Suprapubic skin (tissue), 4 donors: ENCODE data around the gene COL6A3. TPM values are rescaled to one million over a fixed set of nuclear protein-coding genes. Genes with fewer than 3 reads are reported as not detected.

Experiments
- DNase-seq, 2 donors: peaks; one replicate each; pipeline ENCODE4 v3.0.0-alpha.2; 2019; ENCODE audit warnings: low spot score in 2 of 2
- H3K27ac ChIP-seq: fragments of 200-600 bp; sonication (generic); one replicate; pipeline ENCODE4 v1.5.1; 2019
- H3K27me3 ChIP-seq: fragments of 200-600 bp; sonication (generic); one replicate; pipeline ENCODE4 v1.5.1; 2019
- H3K36me3 ChIP-seq: fragments of 200-600 bp; sonication (generic); one replicate; pipeline ENCODE4 v1.5.1; 2019
- H3K4me1 ChIP-seq: fragments of 200-600 bp; sonication (generic); one replicate; pipeline ENCODE4 v1.5.1; 2019
- H3K4me3 ChIP-seq: fragments of 200-600 bp; sonication (generic); one replicate; pipeline ENCODE4 v1.5.1; 2019; ENCODE audit warnings: mild to moderate bottlenecking
- H3K9me3 ChIP-seq: fragments of 200-600 bp; sonication (generic); one replicate; pipeline ENCODE4 v1.5.1; 2019
- CTCF ChIP-seq, 2 donors: fragments of 200-600 bp in 1 of 2; fragments of 450-650 bp in 1 of 2; sonication (generic) in 1 of 2; IDR thresholded peaks; one replicate each; pipeline ENCODE4 v1.5.1; 2016 to 2019; ENCODE audit warnings: antibody characterized with exemption in 2 of 2, mild to moderate bottlenecking in 1 of 2, moderate library complexity in 1 of 2
- EP300 ChIP-seq: sonication (generic); formaldehyde crosslinking; IDR thresholded peaks from one replicate; pipeline ENCODE4 v1.6.1; 2017; ENCODE audit warnings: antibody characterized with exemption
- POLR2A ChIP-seq, 2 donors: fragments of 450-650 bp; IDR thresholded peaks; one replicate each; pipeline ENCODE4 v1.6.1; 2017; ENCODE audit warnings: antibody characterized with exemption in 2 of 2, mild to moderate bottlenecking in 2 of 2, moderate library complexity in 2 of 2
- POLR2AphosphoS5 ChIP-seq, 3 donors: sonication (generic); formaldehyde crosslinking; IDR thresholded peaks; one replicate each; pipeline ENCODE4 v1.6.1; 2017; ENCODE audit warnings: antibody characterized with exemption in 3 of 3
- WGBS: methylation state at CpG from one replicate; pipeline ENCODE4 v1.1.5; 2018; 5-methylcytosine and 5-hydroxymethylcytosine counted together
- total RNA-seq, 4 donors: library from RNA; depleted of rRNA; stranded (reverse); fragments of >200 nt; gene quantifications; one replicate each; pipeline ENCODE4 v1.1.0, GENCODE V29; 2016

COL6A3 gene
- total RNA-seq, 4 donors from 2014 or later, result 50.1 to 79.2 (median 66.3) TPM

- Histone ChIP-seq H3K4me1 (peaks cover 44% of the 10 kb centered on the region), H3K27ac (no peak overlapping the region)
- WGBS, result 49% methylated on average over 4 of the region's 6 CpGs
Observed at GRCh38 chr2:237352279-237352845, 61.6 kb downstream of the COL6A3 start.

GRCh38 chr2:237351796-237352195, 62.2 kb downstream of the COL6A3 start:
- H3K9me3 ChIP-seq, result no peaks in the 10 kb centered on the region
- peaks cover 17% of the 10 kb centered on the region for H3K36me3 ChIP-seq
- no peaks in the 10 kb centered on the region for H3K27me3 ChIP-seq
- WGBS, result 56% methylated on average over 4 of the region's 4 CpGs
- H3K4me1 ChIP-seq, result peaks cover 44% of the 10 kb centered on the region
- no peak overlapping the region for H3K4me3 ChIP-seq
- no peak overlapping the region for H3K27ac ChIP-seq
- DNase-seq, result no peak
- TF ChIP-seq POLR2A (IDR thresholded peaks at IDR 0.05) (no peak), POLR2AphosphoS5 (IDR thresholded peaks at IDR 0.05) (no peak), EP300 (no peak), CTCF (IDR thresholded peaks at IDR 0.05) (no peak)

More at GRCh38 chr2:237352279-237352845, 61.6 kb downstream of the COL6A3 start:
- TF ChIP-seq CTCF (IDR thresholded peaks at IDR 0.05) (no peak), POLR2AphosphoS5 (IDR thresholded peaks at IDR 0.05) (no peak), EP300 (no peak), POLR2A (IDR thresholded peaks at IDR 0.05) (no peak)
- Histone ChIP-seq H3K9me3 (no peaks in the 10 kb centered on the region), H3K36me3 (peaks cover 14% of the 10 kb centered on the region), H3K4me3 (no peak overlapping the region), H3K27me3 (no peaks in the 10 kb centered on the region)
- DNase-seq, result no peak

- TF ChIP-seq POLR2A (IDR thresholded peaks at IDR 0.05) (no peak), CTCF (IDR thresholded peaks at IDR 0.05) (no peak), POLR2AphosphoS5 (IDR thresholded peaks at IDR 0.05) (no peak), EP300 (no peak)
- Histone ChIP-seq H3K36me3 (peaks cover 17% of the 10 kb centered on the region), H3K27ac (no peak overlapping the region), H3K27me3 (no peaks in the 10 kb centered on the region), H3K9me3 (no peaks in the 10 kb centered on the region), H3K4me1 (peaks cover 44% of the 10 kb centered on the region), H3K4me3 (no peak overlapping the region)
- WGBS, result 35% methylated on average over 8 of the region's 8 CpGs
- no peak for DNase-seq
Observed at GRCh38 chr2:237351046-237351445, 62.9 kb downstream of the COL6A3 start.

- Histone ChIP-seq H3K9me3 (no peaks in the 10 kb centered on the region), H3K4me1 (peaks cover 41% of the 10 kb centered on the region), H3K4me3 (no peak overlapping the region), H3K27me3 (no peaks in the 10 kb centered on the region), H3K36me3 (peaks cover 16% of the 10 kb centered on the region), H3K27ac (no peak overlapping the region)
- 48% methylated on average over 6 of the region's 6 CpGs for WGBS
- no peak for TF ChIP-seq POLR2AphosphoS5 (IDR thresholded peaks at IDR 0.05)
- no peak for TF ChIP-seq CTCF (IDR thresholded peaks at IDR 0.05)
- TF ChIP-seq POLR2A (IDR thresholded peaks at IDR 0.05), result no peak
- no peak for TF ChIP-seq EP300
- DNase-seq, result no peak
Observed at GRCh38 chr2:237350597-237350996, 63.4 kb downstream of the COL6A3 start.

- DNase-seq, result no peak
- no peaks in the 10 kb centered on the region for H3K9me3 ChIP-seq
- H3K36me3 ChIP-seq, result peaks cover 11% of the 10 kb centered on the region
- H3K4me3 ChIP-seq, result no peak overlapping the region
- H3K27ac ChIP-seq, result no peak overlapping the region
- H3K27me3 ChIP-seq, result no peaks in the 10 kb centered on the region
- no peak for TF ChIP-seq POLR2A (IDR thresholded peaks at IDR 0.05)
- TF ChIP-seq EP300, result no peak
- TF ChIP-seq POLR2AphosphoS5 (IDR thresholded peaks at IDR 0.05), result no peak
- TF ChIP-seq CTCF (IDR thresholded peaks at IDR 0.05), result no peak
- 72% methylated on average over 11 of the region's 11 CpGs for WGBS
- peaks cover 36% of the 10 kb centered on the region for H3K4me1 ChIP-seq
Observed at GRCh38 chr2:237350070-237350469, 63.9 kb downstream of the COL6A3 start.
